GM18517 (cell line): ENCODE data around the gene MYOM3.

Experiments used
- ATAC-seq: cut with Tn5 transposase; IDR thresholded peaks from one replicate; pipeline ENCODE4 v1.9.1; 2021; ENCODE audit warnings: mild to moderate bottlenecking, moderate library complexity; ENCODE audit not compliant: unreplicated experiment

Gene MYOM3

DNA sequence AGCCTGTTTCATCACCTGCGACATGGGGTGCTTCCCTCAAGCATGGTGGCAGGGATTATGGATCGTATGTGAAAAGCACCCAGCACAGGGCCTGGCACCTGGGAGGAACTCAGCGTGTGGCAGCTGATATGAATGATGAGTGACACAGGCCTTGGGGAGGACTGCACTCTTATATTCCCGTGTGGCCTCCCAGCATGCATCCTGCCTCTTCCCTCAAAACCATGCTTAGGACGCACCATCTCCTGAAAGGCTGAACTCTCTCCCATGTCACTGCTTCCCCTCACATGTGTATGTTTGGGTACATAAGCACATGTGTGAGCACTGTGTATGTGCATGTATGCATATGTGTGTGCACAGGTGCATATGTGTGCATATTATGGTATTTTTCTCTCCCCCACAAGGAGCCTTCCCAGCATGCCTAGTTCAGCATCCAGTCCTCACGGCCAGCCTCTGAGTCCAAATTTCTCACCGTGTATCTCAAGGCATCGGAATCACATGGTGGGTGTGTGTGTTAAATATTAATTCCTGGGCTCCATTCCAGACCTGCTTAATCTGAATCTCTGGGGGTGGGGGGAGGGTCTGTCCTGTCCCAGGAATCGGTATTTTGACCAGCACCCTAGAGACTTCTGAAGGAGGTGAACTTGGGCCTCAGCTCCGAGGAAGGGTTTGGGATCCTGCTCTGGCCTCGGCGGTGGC, 12.8 kb downstream of the MYOM3 start:
- no peak for ATAC-seq

- no peak for ATAC-seq
These were observed 13.8 kb downstream of the MYOM3 start for GRCh38 chr1:24098102-24098501.

DNA sequence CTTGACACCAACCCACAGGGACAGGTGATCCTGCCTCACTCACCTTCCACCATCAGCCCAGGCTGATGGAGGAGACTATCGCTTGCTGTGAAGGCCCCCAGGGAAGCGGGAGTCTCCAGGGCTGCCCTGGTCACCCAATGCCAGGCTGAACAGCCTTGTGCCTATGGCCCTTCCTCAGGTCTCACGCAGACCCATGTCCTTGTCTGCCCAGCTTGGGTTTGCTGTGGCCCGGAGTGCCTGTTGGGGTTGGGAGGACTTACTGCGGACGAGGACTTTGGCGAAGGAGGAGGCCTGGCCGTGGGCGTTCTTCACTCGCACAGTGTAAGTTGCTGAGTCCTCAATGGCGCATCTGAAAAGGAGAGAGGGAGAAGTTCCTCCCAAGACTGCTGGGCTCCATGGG, 14.3 kb downstream of the MYOM3 start:
- no peak for ATAC-seq

DNA sequence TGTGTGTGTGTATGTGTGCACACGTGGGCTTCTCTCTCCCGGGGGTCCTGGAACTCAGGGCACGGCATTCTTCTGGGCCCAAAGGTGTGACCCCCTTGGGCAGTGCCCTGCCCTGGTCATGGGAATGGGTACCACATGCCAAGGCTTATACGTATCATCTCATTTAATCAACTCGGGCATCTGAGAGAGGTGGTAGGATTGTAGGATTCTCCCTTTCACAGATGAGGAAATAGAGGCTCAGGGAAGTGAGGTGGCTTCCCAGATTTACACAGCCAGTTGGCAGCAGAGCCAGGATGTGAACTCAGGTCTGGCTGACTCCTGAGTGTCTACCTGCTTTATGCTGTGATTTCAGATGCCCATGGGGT, 15.2 kb downstream of the MYOM3 start:
- ATAC-seq = no peak

- ATAC-seq = no peak
These were observed 15.8 kb downstream of the MYOM3 start for GRCh38 chr1:24096009-24096738.

DNA sequence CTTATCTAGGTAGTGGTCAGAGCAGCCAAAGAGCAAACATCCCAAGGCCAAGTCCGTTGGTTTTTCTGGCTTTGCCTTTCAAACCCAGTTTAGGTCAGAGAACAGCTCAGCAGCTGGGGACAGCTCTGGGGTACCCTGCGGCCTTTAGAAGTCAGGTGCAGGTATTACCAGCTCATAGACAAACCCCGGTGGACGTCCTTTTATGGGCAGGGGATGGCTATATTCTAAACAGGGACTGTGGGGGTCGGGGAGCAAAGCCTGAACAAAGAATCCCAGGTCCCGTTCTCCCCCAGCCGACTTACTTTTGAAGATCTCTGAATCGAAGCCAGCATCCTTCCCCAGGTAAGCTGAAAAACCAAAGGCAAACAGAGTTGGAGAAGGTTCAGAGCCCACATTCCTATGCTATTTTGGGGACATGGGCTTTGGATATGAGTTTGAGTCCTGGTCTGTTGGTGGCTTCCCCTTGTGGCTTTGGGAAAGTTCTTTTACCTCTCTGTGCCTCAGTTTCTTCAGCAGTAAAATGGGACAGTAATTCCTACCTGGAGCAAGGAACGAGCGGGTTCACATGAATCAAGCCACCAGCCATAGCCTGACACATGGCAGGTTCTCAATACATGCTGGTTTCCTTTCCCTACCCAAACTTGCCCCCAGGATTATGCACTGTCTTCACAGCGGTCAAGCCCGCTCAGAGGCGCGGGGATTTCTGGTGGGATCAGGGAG, 16.6 kb downstream of the MYOM3 start:
- ATAC-seq = no peak

GRCh38 chr1:24094554-24094953, 17.4 kb downstream of the MYOM3 start:
- no peak for ATAC-seq

GRCh38 chr1:24093732-24094131, 18.2 kb downstream of the MYOM3 start:
- no peak for ATAC-seq

DNA sequence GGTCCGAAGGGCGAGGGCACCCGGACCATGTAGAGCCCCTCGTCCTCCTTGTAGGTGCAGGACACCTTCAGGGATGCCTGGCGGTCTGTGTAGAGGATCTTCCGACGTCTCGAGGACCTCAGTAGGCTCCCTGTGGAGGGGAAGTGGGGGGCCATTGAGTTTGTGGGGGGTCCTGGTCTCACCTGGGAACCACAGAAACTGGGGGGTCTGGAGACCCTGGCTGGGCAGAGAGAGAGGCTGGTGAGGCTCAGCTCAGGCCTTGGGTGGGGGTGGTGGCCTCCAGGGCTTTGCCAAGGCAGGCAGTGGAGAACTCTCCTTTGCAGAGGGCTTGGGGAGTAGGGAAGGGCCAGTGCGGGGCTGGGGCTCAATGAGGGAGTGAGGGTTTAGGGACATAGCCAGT, 19.0 kb downstream of the MYOM3 start:
- ATAC-seq = no peak

- ATAC-seq = no peak
These were observed 19.9 kb downstream of the MYOM3 start for GRCh38 chr1:24091971-24092482.

DNA sequence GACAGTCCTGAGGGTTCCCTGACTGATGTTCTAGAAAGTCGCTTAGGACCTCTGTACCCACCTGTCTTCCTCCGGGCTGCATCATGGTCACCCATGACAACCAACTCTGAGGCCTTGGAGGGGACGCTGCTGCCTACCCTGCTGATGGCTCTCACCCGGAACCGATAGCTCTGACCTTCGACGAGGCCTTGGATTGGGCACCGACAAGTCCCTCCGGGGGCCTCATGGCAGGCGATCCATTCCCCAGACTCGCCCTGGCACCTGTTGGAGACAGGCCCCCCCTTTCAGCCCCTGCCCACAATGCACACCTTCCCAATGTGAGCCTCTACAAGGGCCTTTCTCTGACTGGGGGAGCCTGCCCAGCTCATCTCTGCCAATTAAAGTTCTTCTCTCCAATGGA, 21.2 kb downstream of the MYOM3 start:
- ATAC-seq = no peak

DNA sequence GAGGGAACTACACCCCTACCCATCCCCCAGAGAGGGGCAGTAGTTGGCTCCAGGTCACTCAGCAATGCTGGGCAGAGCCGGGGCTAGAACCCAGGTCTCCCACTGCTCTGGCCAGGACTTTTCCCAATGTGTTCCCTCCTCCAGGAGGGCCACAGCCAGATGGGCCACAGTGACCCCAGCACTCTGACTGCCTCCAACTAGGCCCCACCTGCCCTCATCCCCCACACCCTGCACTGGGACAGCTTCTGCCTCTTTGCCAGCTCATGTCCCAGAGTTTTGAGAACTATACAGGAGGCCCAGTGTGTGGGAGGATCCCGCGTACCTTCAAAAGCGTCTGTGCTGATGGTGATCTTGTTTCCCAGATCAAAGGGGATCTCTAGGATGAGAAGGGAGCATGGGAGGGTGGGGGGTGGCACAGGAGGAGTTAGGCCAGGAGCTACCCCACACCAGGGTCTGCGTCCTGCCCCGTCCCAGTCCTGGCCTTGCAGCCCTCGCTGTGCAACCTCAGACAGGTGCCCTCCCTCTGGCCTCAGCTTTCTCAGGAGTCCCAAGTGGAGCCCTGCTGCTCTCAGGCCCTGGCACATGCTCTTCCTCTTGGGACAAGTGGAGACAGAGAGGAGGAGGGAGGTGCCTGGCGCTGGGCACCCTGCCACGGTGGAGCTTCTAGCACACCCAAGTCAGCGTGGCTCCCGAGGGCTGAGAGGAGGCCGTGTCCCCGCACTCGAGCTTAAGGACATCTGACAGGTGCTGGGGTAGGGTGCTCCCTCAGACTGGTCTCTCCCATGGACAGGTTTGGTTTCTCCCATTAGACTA, 22.0 kb downstream of the MYOM3 start:
- no peak for ATAC-seq

DNA sequence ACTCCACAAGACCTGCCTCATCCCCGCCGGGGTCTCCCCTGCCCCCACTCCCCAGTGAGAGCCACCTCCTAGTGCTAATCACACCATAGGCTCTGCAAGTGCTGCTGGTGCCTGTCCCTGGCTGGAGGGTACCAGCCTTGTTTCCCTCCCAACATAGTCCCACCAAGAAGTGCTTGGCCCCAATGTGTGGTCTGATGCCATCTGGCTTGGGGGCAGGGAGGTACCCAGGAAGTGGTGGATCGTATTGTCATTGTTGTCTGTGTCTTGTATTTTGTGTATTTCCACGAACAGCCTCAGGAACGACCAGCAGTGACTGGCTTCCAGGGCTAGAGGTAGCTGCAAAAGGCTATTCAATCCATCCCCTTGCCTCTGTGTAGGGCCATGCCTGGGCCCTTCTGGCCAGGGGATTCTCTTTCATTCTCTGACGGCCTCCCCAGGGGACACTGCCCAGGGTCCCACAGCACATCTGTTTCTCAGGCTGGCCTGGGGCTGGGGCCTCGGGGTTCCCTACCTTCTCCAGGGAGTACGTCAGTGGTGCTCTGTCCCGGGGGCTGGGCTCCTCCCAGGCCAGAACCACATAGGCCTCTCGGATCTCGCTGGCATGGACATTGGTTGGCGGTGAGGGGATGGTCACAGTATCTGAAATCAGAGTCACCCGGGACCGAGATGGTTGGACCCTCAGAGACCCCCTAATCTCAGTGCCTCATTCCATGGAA, 22.8 kb downstream of the MYOM3 start:
- no peak for ATAC-seq

DNA sequence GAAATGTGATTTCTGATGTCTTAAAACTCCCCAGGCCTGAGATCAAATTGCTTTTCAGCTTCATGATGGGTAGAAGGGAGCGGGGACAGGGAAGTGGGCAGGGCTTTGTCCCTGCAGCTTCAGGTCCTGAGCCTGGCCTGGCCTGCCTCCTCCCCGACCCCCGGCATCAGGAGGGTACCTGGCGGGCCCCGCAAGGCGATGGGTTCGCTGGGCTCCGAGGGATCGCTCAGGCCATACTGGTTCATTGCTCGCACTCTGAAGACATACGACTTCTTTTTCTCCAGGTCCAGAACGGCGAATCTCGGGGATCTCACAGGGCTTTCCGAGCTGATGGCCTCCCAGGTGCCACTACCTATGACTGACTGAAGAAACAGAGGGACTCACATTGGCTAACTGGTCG, 25.5 kb downstream of the MYOM3 start:
- ATAC-seq = no peak

GRCh38 chr1:24085546-24085945, 26.4 kb downstream of the MYOM3 start:
- ATAC-seq = no peak

DNA sequence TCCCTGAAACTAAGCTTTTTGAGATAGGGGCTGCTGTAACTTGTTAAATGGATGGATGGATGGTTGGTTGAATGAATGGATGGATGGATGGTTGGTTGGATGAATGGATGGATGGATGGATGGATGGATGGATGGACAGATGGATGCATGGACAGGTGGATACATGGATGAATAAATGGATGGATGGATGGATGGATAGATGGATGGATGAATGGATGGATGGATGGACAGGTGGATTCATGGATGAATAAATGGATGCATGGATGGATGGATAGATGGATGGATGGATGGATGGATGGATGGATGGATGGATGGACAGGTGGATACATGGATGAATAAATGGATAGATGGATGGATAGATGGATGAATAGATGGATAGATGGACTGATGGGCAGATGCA, 26.9 kb downstream of the MYOM3 start:
- ATAC-seq = no peak

DNA sequence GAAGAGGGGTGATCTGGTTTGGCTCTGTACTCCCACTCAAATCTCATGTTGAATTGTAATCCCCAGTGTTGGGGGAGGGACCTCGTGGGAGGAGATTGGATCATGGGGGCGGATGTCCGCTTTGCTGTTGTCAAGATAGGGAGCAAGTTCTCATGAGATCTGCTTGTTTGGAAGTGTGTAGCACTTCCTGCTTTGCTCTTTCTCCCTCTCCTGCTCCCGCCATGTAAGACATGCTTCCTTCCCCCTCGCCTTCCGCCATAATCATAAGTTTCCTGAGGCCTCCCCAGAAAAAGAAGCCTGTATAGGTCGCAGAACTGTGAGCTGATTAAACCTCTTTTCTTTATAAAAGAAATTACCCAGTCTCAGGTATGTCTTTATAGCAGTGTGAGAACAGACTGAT, 27.9 kb downstream of the MYOM3 start:
- no peak for ATAC-seq

- no peak for ATAC-seq
These were observed 29.6 kb downstream of the MYOM3 start for GRCh38 chr1:24082372-24082771.

DNA sequence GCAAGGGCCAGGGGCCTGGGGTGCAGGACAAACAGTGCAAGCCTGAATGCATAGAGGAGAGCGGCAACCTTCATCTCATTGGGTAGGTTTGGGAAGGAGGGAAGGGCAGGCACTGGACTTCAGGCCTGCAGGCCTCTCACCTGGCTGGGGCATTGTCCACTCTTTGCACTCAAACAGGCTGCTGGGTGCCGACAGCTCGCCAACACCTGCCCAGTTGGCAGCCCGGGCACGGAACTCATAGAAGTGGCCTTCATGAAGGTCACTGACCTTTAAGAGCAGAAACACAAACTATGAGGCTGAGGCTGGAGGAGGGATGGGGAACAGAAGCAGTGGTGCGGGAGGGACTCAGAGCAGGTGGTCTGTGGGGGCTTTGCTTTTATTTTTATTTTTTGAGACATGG, 30.7 kb downstream of the MYOM3 start:
- no peak for ATAC-seq

- no peak for ATAC-seq
These were observed 31.8 kb downstream of the MYOM3 start for GRCh38 chr1:24080131-24080530.
